Measurements from ENCODE around the gene RAB11FIP3. TPM values are rescaled to one million over a fixed set of nuclear protein-coding genes. Genes with fewer than 3 reads are reported as not detected.
"Not testable (repeated sequence)": the region's sequence is repeated elsewhere in the genome, so short reads cannot be mapped to it uniquely, and the experiment has no call there.

The RAB11FIP3 gene
- polyA plus RNA-seq, 1 donor = 127 TPM

DNA sequence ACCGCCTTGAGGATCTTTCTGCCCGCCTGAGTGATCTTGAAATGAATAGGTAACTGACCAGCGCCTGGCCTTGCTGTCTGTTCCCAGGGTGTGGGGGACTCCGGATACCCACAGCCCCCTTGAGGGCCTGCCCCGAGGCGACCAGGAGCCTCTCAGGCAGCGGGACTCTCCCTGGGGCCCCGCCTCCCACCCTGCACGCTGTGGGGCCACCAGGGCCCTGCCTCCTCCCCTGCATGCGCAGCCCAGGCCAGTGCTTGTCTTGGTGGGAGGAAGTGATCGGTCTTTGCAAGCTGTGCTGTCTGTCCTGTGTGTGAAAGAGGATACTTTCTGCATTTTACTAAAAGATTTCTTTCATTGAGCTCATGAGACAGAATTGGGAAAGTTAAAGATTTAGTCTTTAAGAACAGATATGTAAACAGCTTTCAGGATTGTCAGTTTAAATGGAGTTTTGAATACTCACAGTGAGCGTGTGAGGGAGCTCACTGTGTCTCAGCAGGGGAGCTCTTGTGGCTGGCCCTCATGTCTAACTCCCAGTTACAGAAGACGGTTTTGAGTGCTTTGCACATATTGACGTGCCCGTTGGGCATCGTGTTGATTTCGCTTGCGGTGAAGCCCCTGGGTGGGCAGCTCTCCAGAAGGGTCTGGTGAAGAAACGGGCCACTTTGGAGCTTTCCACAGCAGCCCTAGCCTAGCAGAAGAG lies 65.9 kb downstream of the RAB11FIP3 start:
- DNase-seq = no peak

DNA sequence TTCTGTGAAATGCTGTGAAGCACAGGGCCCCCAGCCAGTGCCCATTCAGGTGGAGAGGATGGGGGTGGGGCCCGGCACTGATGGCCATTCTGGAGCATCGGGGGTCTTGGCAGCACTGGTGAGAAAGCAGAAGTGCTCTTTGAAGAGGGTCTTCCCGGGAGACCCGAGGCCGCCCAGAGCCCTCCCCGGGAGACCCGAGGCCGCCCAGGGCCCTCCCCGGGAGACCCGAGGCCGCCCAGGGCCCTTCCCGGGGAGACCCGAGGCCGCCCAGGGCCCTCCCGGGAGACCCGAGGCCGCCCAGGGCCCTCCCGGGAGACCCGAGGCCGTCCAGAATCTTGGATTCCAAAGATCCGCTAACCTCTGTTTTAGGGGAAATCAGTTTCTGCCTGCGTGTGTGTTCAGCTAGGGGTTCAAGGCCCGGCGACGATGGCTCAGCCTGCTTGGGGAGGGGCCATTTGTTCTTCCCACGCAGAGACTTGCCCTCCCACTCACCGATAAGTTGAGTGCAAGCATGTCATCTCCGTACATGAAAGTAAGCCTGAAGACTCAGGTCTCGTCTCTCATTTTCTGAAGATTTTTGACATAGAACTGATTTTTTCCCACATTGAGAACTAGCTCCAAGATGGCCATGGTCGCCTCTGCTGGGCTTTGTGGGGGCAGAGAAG lies 66.9 kb downstream of the RAB11FIP3 start:
- no peak for DNase-seq

DNA sequence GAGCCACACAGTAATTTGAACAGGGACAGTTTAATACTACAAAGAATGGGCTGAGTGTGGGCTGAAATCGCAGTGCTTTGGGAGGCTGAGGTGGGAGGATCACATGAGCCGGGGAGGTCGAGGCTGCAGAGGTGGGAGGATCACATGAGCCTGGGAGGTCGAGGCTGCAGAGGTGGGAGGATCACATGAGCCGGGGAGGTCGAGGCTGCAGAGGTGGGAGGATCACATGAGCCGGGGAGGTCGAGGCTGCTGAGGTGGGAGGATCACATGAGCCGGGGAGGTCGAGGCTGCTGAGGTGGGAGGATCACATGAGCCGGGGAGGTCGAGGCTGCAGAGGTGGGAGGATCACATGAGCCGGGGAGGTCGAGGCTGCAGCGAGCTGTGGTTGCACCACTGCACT lies 69.2 kb downstream of the RAB11FIP3 start:
- not testable (repeated sequence) for DNase-seq

DNA sequence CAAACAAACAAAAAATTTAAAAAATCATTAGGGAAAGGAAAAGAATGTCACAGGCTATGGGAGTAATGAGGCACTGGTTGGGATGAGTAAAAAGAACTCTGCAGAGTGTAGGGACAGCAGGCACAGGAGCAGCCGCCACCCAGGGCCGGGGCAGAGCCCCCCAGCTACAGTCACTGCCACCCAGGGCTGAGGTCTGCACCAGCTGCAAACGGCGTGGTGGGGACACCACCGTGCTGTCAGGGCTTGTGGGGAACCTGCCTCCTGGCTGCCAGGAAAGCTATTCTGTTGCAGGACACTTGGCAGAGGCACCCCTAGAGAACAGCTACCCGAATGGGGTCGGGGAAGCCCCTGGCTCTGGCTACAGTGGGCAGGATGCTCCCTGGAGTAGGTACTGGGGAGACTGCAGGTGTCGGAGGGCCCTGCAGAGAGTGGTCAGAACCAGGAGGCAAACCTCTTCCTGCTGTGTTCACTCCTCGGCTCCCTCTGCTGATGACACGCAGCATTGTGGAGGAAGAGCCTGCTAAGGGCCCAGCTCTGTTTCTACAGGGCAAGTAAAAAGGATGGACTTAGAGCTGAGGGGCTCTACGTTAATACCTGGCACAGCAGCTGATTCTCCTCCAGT lies 69.8 kb downstream of the RAB11FIP3 start:
- DNase-seq = no peak

DNA sequence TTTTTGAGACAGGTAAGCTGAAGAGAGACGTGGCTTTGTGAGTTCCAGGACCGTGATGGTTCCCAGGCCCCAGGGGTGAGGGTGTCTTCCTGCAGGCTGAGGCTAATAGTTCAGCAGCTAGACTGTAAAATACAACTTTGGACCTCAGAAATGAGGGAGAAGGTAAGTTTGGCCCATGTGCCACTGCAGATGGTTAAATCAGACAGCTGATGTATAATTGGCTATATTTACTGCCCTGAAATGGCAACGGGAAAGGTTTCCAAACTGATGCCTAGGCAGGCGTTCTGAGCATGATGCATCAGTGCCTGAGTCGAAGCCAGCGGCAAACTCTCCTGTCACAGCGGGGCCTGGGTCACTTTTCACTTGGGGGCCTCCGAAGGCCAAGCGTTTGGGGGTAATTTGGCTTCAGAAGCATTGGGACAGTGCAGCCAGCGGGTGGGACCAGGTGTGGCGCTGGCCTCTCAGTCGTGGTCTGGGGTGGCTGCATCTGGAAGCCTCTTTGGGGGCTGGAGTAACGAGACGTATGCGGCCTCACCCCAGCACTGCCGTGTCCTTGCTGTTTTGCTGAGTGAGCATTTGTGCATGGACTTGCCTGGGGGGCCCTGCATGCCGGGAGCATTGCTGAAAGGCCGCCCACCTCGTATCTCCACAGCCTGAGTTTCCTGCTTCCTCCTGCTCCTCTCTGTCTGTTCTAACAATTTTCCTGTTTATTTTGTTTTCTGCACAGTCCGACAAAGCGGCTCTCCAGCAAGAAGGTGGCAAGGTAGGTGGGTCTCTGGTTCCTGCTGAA lies 70.8 kb downstream of the RAB11FIP3 start:
- DNase-seq = no peak

DNA sequence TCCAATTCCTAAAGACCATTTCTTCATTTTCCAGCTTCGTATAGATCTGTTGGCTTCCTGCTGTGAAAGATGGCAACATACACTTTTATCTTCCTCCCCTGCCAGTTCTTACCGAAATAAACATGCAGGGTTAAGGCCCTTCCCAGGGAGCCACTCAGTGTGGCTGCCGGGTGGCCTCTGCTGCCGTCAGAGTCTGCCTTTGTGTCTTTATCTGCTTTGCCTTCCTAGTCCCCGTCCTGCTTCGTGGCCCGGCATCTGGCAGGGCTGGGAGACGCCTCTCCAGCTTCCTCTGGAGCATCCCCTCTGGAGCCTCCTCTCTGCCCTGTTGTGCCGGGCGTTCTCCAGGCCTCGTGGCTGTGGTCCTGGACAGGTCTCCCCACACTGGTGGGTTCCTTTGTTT lies 71.8 kb downstream of the RAB11FIP3 start:
- DNase-seq = no peak

DNA sequence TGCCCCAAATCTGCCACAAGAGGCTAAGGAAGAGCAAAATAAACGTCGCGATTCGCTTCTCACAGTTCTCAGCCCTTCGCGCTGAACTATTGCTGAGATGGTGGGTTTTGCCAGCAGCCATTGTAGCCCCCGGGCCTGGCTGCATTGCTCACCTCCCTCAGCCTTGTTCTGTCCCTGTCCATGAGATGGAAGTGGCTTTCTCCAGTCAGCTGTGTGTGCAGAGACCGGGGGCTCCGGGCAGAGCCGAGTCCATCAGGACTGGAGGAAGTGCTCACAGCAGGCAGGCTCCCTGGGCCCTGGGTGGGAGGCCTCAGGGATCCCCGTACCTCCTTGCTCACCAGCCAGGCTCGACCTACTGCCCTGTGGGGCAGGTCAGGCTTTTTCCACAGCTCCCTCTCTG lies 74.5 kb downstream of the RAB11FIP3 start:
- DNase-seq = no peak

DNA sequence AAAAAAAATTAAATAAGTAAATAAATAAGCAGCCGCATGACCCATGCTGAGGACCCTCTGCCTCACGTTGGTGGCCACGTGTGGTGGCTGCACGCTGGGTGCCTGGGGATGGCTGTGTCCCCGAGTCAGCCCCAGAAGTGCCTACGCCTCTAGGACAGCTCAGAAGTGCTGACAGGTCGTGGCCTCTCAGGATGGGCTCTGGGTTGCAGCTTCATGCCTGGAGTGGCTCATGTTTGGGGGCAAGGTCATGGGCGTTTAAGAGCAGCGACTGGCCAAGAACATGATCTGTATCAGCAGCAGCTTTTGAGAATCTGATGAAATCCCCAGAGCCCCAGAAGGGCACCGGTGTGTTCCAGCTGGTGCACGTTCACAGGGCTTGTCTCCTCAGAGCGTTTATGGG lies 75.3 kb downstream of the RAB11FIP3 start:
- no peak for DNase-seq

DNA sequence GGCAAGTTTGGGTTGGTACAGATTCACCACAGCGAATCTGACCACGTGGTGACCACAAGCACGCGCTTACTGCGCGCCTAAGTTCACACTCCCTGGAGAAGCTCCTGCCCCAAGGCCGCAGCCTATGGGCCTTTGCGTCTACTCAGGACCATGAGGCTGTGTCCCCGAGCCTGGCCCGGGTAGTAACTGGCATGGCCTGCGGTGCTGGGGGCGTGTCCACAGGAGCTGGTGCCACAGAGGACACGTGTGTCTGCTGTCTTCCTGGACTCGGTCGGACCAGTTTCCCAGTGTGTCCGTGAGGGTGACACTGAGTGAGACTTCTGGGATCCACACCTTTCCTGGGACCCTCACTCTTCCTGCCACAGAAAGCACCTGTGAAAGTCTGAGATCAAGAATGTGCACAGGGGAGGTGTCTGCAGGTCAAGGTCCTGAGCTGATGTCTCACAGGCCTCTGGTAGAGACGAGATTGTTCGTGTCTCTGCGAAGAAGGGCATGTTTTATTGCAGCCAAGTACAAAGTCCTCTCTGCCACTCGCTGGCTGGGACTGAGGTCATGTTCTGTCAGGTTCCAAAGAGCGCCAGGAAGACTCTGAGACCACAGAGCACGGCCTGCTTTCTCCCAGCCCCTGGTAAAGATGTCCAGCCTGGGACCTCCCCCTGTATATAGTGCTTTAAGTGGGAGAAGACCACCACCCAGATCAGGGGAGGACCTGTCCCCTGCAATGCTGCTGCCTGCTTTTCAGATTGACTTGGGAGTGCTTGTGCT lies 76.9 kb downstream of the RAB11FIP3 start:
- DNase-seq = no peak

DNA sequence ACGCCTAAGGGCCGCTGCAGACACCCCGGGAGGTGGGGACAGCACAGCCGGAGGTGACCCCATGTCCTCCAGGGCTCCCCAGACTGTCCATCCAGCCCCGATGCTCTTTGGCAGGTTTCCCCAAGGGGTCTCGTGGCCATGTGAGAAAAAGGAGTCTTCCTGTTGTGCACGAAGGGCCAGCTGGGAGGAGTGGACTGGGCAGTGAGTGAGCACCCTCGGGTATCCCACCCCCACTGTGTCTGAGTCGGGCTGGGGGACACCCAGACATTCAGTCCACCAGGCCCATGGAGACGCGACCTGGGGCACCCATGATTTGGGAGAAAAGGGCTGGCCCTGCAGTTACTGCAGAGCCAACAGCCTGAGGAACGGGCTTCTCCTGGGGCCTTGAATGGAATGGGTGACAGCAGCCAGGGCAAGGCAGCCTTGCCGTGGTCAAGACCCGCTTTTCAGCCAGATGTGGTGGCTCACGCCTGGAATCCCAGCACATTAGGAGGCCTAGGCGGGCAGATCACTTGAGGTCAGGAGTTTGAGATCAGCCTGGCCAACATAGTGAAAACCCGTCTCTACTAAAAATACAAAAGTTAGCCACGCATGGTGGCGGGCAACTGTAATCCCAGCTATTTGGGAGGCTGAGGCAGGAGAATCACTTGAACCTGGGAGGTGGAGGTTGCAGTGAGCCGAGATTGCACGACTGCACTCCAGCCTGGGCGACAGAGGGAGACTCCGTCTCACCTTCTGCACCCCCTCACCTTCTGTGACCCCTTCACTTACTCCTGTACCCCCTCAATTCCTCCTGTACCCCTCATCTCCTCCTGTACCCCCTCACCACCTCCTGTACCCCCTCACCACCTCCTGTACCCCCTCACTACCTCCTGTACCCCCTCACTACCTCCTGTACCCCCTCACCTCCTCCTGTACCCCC lies 78.0 kb downstream of the RAB11FIP3 start:
- no peak for DNase-seq

DNA sequence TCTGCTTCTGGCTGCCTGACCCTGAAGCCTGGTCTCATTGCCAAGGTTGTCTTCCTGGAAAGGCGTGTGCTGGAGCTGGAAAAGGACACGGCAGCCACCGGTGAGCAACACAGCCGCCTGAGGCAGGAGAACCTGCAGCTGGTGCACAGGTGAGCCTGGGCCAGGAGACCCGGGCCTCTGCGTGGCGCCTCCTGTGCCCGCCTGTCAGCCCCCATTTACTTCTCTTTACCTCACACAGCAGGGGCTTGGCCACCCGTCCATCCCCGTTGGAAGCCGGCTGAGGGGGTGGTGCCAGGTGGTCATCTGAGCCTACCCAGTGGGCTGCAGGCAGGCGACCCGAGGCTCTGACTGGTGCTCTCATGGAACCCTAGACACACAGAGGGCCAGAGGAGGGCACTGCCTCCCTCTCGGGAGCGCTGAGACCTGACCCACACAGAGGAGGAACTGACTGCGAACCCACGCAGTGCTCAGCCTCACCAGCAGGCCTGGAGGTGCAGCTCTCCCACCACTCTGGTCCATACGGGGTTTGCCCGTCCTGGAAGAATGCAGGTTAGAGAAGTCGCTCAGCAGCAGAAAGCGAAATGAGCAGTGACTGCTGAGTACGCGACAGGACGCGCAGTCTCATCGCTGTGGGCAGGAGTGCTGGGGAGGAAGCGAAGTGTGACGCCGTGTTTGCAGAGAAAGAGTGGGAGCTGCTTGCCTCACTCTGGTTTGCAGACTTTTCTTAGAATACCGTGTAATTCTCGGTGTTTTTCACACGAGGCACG lies 80.2 kb downstream of the RAB11FIP3 start:
- DNase-seq = no peak

DNA sequence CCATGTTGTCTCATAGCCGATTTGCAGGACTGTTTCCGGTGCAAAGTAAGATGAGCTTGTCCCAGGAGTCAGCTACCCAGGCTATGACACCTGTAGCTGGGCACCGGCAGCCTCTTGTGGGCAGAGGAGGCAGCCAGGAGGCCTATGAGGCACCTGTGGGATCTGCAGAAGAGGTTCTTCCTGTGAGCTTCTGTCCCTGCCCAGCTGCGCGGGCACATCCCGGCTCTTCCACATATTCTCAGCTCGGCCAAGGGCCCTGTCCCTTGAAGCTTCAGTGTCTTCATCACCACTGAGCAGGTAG lies 80.7 kb downstream of the RAB11FIP3 start:
- no peak for DNase-seq

DNA sequence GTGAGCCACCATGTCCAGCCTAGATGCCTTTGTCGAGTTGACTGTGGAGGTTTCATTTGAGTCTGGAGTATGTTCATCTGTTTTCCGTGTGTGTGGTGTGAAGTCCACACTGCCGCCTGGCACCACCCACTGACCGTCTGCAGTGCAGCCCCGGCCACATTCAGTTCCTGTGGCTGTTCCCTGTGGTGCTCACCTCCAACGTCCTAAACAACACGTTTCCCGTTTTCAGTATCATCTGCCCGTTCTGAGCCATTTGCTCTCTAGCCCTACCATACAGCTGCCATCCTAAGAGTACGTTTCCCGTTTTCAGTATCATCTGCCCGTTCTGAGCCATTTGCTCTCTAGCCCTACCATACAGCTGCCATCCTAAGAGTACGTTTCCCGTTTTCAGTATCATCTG lies 82.1 kb downstream of the RAB11FIP3 start:
- not testable (repeated sequence) for DNase-seq

DNA sequence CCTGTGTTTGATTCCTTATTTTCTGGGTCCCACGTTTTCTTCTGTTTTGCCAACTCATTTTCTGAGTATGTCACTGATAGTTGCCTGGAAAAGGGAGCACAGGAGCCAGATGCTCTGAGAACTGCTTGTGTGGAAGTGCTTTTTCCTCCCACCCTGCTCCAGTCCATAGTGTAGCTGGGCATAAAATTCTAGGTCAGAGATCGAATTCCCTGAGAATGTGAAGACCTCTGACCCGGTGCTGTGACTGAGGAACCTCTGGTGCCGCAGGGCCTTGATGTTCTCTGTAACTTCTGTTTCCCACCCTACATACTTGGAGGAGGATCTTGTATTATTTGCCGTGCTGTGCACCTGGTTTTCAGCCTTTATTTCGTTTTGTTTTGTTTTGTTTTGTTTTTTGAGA lies 82.5 kb downstream of the RAB11FIP3 start:
- DNase-seq = no peak

DNA sequence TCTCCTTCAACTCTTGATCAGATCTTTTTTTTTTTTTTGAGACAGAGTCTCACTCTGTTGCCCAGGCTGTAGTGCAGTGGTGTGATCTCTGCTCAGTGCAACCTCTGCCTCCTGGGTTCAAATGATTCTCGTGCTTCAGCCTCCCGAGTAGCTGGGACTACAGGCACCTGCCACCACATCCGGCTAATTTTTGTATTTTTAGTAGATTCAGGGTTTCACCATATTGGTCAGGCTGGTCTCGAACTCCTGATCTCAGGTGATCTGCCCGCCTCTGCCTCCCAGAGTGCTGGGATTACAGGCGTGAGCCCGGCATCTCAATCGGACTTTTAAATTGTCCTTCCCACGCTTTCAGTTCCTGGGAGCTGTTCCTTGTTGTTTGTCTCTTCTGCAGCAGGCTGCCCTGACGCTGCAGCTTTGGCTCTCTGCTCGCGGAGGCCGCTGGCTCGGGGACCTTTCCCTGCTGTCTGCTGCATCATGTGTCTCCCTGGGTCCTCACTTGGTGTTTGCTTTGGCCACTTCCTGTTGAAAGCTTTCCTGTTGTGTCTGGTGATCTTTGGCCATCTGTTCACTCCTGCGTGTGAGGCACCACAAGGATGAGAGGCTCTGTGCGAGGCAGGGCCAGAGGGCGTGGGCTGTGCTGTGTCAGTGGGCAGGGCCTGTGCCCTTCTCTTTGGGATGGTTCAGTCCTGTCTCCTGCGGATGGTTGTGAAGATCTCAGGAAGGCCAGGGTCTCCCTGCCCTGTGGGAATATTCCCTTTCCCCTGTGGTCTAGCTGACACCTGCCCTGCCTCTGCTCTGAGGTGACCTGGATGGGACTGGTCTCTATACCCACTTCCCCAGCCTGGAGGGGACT lies 83.7 kb downstream of the RAB11FIP3 start:
- DNase-seq = no peak

DNA sequence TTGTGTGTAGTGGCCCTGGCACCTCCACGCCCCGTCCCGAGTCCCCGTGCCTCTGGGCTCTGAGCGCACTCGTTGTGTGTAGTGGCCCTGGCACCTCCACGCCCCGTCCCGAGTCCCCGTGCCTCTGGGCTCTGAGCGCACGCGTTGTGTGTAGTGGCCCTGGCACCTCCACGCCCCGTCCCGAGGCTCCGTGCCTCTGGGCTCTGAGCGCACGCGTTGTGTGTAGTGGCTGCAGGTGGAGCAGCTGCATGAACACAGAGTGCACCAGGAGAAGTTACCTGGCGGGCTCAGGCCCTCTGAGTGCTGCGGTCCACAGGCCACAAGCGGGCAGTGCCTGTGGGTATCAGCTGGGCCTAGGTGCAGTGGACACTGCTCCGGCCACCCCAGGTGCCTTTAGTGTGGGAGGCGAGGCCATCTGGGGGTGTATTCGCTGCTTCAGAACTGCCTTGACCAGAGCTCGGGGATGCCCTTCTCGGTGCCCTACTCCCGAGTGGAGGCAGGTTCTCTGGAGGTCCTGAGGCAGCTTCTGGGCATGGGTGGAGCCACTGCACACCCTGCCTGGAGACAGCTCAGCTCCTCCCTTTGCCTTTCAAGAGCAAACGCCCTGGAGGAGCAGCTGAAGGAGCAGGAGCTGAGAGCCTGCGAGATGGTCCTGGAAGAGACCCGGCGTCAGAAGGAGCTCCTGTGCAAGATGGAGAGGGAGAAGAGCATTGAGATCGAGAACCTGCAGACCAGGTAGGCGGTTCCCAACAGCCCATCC lies 84.8 kb downstream of the RAB11FIP3 start:
- no peak for DNase-seq

DNA sequence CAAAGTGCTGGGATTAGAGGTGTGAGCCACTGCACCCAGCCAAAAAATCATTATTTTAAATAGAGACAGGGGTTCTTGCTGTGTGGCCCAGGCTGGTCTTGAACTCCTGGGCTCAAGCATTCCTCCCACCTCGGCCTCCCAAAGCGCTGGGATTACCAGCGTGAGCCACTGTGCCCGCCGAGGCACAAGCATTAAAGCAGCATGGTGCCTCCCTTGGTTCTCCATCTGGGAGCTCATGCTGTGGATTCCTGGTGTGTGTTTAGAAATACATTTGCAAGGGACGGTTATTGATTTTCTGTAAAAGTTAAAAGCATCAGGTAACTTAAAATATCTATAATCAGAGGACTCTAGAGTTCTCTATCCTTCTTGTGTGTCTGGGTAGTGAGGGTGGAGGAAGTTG lies 87.4 kb downstream of the RAB11FIP3 start:
- no peak for DNase-seq

DNA sequence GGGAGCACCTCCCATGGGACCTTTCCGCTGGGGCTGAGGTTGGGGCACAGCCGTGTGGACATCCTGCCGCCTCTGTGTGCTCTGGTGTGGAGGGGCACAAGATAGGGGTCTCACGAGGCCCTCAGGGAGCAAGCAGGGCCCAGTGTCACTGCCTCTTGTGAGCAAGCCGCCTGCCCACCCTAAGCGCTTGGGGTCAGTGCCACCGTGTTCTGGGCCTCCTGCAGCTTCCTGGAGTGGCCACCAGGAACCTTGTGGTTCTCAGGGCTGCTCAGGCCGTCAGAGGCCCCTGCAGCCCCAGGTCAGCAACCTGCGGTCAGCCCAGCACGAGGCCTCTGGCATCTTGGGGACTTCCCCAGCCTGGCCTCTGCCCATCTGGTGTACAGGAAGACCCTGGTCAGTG lies 88.5 kb downstream of the RAB11FIP3 start:
- no peak for DNase-seq

Measured in left kidney (tissue), 2 donors.